GM18868 (cell line): ENCODE data around the gene IRF8.
"Not testable (repeated sequence)": the region's sequence is repeated elsewhere in the genome, so short reads cannot be mapped to it uniquely, and the experiment has no call there.

ENCODE experiments used
- ATAC-seq: cut with Tn5 transposase; IDR thresholded peaks from one replicate; pipeline ENCODE4 v1.9.1; 2021; ENCODE audit warnings: mild to moderate bottlenecking, moderate library complexity; ENCODE audit not compliant: unreplicated experiment

Gene IRF8, protein sequence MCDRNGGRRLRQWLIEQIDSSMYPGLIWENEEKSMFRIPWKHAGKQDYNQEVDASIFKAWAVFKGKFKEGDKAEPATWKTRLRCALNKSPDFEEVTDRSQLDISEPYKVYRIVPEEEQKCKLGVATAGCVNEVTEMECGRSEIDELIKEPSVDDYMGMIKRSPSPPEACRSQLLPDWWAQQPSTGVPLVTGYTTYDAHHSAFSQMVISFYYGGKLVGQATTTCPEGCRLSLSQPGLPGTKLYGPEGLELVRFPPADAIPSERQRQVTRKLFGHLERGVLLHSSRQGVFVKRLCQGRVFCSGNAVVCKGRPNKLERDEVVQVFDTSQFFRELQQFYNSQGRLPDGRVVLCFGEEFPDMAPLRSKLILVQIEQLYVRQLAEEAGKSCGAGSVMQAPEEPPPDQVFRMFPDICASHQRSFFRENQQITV

DNA sequence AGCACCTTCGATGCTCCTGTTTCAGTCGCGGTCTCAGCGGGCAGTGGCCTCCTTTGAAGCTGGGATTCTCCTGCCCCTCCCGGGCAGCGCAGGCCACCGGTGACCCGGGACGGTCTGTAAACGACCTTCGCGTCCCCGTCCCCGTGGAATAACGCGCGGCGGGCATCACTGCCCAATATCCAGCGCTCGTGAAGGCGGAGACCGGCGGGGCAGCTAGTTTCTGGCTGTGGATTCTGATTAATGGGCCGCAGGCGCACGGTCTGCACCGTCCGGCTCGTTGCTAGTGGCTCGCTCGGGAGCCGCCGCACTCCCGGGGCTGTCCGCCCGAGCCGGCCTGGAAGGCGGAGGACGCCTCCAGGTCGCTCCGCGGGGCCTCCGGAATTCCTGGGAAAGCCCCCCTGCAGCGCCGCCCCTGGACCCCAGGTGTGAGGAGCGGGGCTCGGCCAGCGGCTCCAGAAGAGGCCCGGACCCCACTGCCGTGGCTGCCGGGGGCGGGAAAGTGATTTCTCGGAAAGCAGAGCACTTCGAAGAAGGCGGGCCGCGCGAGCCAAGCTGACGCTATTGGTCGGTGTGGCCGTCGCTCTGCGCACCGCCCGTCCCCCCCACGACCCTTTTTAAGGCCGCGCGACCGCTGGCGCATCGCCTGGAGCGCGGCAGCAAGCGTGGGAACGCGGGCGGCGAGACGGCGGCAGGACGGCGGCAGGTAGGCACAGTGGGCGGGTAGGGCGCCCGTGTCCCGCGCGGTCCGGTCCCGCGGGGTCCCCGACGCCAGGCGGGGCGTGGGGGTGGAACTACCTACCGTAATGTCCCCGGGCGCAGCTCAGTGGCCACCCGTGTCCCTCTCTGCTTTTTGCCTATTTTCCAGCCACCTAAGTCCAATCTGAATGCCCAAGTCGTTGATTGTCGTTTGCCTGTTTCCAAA, at the start of gene IRF8:
Gene IRF8 (plus strand): TSS at position 642 of the 922 bp plus-strand sequence. CDS start 3,854 bp downstream, outside the sequence.
- peak; percentile 54 for ATAC-seq

- ATAC-seq, result no peak
Measured at GRCh38 chr16:85849388-85849787, 49.6 kb upstream of the IRF8 start.

DNA sequence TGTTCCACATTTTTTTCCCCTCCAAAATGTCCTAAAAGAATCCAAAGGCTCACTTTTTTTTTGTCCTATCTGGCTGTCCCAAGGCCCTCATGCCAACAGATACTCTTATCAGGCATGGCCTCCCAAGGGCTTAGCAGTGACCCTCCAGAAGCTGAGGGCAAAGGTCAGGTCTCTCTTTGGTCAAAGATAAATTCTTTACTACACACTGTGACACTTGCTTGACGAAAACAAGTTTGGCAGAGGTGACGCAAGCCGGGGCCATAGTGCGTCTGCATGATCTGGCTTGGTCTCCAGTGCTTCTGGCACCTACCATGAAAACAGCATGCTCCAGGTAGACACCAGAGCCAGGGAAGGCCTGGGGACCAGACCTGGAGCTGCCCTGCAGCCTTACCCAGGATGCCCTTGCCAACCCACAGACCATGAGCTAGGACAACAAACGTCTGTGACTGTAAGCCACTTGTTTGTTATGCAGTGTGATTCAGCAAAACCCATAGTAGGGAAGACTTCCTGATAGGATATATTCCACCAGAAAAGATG, 48.5 kb upstream of the IRF8 start:
- no peak for ATAC-seq

- no peak for ATAC-seq
Measured at GRCh38 chr16:85851034-85851785, 47.8 kb upstream of the IRF8 start.

DNA sequence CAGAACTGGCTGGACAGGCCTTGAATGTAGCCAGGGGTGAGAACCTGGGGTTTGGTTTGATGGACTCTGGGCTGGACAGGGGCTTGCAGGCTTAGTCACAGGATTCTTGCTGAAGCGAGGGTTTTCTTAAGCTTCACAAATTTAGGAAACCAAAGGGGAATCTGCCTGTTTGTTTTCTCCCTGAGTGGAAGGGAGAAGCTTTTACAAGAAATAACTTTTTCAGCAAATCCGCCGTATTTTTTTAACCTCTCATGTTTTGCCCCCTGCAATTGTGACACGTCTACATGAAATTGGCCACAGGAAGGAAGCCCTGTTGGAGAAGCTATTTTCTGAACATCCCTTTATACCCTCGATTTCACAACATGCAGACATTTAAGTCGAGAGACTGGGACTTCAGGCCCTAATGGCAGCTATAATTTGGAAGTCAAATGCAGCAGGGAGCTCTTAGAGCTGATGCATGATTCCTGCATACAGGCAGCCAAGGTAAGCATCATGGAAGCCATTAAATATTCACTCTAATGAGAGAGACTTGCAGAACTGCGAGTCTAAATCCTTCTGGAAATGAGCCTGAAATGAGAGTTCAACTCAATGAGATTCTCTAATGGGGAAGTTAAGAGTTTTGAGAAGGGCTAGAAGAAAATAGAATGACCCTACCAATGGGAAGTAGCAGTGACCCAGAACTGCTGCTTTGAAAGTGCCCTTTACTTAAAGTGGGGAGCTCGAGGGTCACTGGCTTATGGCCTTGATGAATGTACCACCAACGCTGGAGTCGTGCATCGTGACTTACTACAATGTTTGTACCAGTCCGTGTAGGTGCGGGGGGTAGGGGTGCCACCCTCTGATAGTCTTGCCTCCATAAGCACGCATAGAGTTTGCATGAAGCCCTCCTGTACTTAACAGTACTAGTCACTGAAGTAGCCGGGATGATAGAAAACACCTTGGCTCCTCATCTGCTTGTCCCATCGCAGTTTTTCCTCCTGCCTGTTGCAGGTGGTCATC, 45.1 kb upstream of the IRF8 start:
- no peak for ATAC-seq

GRCh38 chr16:85854935-85855334, 44.0 kb upstream of the IRF8 start:
- no peak for ATAC-seq

DNA sequence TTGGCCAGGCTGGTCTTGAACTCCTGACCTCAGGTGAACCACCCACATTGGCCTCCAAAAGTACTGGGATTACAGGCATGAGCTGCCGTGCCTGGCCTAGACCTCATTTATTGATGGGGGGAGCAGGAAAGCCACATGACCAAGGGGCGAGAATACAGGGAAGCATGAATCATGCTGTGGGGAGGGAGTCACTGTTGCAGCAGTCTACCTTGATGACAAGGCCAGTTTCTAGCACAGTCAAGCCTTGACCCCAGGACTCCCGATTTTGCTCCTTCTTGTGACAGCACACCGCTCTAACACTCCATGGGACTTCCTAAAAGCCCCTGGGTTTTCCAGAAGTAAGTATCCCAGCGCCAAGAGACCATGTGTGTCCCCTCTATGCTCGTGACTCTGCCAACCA, 42.9 kb upstream of the IRF8 start:
- ATAC-seq, result no peak

DNA sequence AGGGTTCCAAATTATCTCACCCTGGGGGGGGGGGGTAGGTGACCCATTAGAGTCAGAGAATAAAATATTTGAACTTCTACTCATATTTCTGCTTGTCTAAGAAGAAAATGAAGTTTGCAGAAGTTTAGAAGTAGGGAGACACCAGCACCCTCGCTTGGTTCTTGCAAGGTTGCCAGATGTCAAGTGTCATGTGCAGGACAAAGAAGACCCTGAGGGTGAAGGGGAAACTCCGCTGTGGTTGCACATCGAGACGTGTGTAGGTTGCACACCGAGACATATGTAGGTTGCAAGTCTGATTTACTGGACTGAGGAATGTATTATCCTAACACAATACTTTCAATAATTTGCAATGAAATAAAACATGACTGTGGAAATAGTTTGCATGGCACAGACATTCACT, 42.4 kb upstream of the IRF8 start:
- no peak for ATAC-seq

- ATAC-seq, result no peak
Measured at GRCh38 chr16:85857406-85857805, 41.6 kb upstream of the IRF8 start.

- ATAC-seq, result not testable (repeated sequence)
Measured at GRCh38 chr16:85858571-85858970, 40.4 kb upstream of the IRF8 start.

DNA sequence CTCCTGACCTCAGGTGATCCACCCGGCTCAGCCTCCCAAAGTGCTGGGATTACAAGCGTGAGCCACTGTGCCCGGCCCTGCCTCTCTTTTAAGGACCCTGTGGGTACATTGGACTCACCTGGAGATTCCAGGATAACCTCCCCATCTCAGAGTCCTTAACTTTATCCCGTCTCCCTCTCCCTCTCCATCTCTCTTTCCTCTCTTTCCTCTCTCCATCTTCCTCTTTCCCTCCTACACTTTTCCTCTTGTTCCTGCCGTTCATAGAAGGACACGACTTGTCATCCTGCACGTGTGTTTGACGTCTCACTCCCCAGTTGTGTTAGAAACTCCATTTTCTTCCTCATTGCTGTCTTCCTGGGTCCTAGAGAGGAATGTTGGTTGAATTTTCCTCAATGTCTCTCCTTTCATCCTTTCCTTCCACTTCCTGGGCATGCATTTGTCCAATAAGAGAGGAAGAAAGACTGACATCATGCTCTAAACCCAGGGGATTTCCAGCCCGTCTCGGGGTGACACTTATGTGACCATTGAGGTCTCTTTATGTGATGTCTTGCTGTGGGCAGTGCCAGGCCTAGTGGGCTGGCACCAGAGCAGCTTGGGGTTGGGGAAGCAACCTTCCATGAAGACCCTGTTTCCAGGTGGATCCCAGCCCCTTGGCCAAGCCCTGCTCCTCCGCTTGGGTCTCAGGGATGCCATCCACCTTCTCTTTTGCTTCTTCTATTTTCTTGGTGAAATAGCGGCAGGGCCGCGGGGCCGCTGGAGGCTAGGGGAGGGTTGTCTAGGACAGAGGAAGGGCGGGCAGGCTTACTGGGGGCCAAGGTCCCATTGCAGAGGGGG, 39.8 kb upstream of the IRF8 start:
- ATAC-seq, result no peak

GRCh38 chr16:85859818-85860125, 39.2 kb upstream of the IRF8 start:
- no peak for ATAC-seq

- ATAC-seq, result peak; percentile 80
Measured at GRCh38 chr16:85860413-85861094, 38.4 kb upstream of the IRF8 start.

DNA sequence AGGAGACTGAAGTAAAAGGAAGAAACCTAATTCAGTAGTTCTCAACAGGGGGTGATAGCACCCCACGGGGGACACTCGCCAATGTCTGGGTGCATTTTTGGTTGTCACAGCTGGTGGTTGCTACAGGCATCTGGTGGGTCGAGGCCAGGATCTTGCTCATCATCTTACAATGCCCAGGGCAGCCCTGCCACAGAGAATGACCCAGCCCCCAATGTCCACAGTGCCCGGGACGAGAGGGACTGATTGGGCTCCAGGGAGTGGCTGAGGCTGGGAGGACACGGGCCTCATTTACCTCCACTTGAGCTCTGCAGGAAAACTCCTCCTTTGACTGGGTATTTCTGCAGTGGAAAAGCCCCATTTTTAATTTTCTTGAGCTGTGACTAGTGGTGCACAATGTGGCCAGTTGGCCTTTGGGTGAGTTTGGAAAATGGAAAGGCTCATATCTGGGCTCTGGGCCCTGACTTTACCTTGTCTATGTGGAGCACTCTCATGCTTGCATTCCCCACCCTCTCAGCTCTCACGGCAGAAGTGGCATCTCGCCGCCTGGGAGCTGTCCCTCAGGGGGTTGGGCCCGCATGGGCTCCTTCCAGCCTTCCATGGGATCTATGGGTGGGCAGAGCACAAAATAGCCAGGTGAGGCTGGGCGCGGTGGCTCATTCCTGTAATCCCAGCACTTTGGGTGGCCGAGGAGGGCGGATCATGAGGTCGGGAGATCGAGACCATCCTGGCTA, 37.7 kb upstream of the IRF8 start:
- no peak for ATAC-seq

DNA sequence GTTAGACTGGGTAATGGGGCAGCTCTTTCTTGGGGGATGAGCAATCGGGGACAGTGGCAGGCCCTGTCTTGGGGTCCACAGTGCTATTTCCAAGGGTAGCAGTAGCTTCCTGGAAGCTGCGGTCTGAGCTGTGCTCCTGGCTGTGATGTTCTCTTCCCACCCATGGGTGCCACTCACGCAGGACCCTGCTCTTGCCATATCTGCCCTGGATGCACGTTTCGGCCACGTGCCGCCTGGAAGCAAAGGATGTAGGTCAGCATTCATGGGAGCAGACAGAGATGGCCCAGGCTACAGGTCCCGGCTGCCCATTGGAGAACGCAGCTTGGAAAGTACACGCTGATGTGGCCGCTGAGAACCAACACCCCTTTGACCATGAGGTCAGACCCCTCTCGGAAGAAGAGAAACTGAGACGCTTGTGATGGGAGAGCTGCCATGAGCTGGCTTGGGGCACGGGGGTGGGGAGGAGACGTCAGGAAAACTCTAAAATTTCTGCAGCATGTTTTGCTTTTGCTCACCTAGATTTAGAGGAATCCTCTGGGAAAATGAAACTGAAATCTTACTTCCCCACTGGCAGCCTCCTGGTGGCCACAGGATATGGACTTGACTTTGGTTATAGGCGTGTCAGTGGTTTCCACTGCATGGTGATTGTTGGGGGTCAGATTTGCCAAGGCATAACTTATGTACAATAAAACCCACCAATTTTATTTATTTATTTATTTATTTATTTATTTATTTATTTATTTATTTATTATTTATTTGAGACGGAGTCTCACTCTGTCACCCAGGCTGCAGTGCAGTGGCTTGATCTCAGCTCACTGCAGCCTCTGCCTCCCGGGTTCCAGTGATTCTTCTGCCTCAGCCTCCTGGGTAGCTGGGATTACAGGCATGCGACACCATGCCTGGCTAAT, 36.2 kb upstream of the IRF8 start:
- no peak for ATAC-seq

GRCh38 chr16:85863384-85863774, 35.6 kb upstream of the IRF8 start:
- no peak for ATAC-seq

DNA sequence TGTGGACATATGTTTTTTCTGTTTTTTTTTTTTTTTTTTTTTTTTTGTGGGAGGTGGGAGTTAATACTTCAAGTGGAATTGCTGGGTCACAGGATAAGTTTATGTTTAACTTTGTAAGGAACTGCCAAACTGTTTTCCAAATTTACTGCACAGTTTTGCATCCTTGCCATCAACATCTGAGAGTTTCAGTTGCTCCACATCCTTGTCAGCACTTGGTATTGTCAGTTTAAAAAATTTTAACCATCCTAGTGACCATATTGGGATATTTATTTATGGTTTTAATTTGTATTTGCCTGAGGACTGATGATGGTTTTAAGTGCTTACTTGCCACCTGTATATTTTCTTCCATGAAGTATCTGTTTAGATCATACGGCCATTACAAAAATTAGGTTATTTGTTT, 34.0 kb upstream of the IRF8 start:
- no peak for ATAC-seq
